Endothelial cell of umbilical vein (primary cell): ENCODE measurements around the gene APBB2.
A peak's percentile ranks its signal among the peaks of the same experiment; 100 is the strongest.

ENCODE experiments used
- EZH2 ChIP-seq: IDR thresholded peaks from 2 replicates; pipeline ENCODE4 v1.6.1; 2012; ENCODE audit warnings: borderline replicate concordance, low read depth, mild to moderate bottlenecking, moderate library complexity, low read length, inconsistent platforms; ENCODE audit not compliant: severe bottlenecking
- FOS ChIP-seq: IDR thresholded peaks from 2 replicates; pipeline ENCODE4 v1.6.1; 2011; ENCODE audit warnings: mild to moderate bottlenecking, low read length, moderate library complexity, borderline replicate concordance; ENCODE audit not compliant: insufficient read depth
- GATA2 ChIP-seq: IDR thresholded peaks from 2 replicates; pipeline ENCODE4 v1.7.0; 2011; ENCODE audit warnings: low read depth, mild to moderate bottlenecking, moderate library complexity, mixed read lengths, low read length; ENCODE audit not compliant: insufficient read length, insufficient read depth
- JUN ChIP-seq: IDR thresholded peaks from 2 replicates; pipeline ENCODE4 v1.6.1; 2011; ENCODE audit warnings: borderline replicate concordance, low read depth; ENCODE audit not compliant: insufficient read length, insufficient read depth
- MYC ChIP-seq: IDR thresholded peaks from one replicate; pipeline ENCODE4 v1.6.1; 2011; ENCODE audit warnings: mild to moderate bottlenecking, low read depth, low read length
- POLR2A ChIP-seq: IDR thresholded peaks from 2 replicates; pipeline ENCODE4 v1.6.1; 2012; ENCODE audit warnings: low read depth, mild to moderate bottlenecking, control low read depth, low read length
- POLR2AphosphoS5 ChIP-seq: IDR thresholded peaks from 2 replicates; pipeline ENCODE4 v1.6.1; 2012; ENCODE audit warnings: low read depth, mild to moderate bottlenecking, control low read depth, low read length, moderate library complexity; ENCODE audit not compliant: insufficient read depth
- TF ChIP-seq, protein P1 (sequence below), 2 donors: IDR thresholded peaks; 1 replicate in 1 of 2; 2 replicates in 1 of 2; pipeline ENCODE4 v1.5.1; 2011; ENCODE audit warnings: low read length in 2 of 2, mild to moderate bottlenecking in 2 of 2, moderate library complexity in 2 of 2, control low read depth in 1 of 2, inconsistent platforms in 1 of 2, low read depth in 1 of 2; ENCODE audit not compliant: insufficient read depth in 1 of 2; ENCODE audit errors: extremely low read depth in 1 of 2
- TF ChIP-seq, protein P2 (sequence below): IDR thresholded peaks from 2 replicates; pipeline ENCODE4 v1.6.1; 2011; ENCODE audit not compliant: insufficient read depth, insufficient read length

DNA sequence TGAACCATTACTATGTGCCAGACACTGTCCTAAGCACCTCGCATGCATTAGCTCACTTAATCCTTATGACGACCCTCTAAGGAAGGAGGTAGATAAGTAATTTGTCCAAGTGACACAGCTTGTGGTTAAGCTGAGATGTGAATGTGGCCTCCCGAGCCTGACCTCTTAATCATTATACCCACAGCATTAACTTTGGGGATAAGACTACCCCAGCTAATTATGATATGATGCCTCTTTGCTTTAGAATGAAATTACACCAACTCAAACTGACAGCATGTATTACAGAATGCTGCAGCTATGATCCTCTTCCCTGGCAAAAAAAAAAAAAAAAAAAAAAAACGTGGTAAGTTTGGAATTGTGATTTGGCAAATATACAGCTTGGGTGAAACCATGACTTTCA is 53.5 kb downstream of the APBB2 start:
- TF ChIP-seq, protein P1, sequence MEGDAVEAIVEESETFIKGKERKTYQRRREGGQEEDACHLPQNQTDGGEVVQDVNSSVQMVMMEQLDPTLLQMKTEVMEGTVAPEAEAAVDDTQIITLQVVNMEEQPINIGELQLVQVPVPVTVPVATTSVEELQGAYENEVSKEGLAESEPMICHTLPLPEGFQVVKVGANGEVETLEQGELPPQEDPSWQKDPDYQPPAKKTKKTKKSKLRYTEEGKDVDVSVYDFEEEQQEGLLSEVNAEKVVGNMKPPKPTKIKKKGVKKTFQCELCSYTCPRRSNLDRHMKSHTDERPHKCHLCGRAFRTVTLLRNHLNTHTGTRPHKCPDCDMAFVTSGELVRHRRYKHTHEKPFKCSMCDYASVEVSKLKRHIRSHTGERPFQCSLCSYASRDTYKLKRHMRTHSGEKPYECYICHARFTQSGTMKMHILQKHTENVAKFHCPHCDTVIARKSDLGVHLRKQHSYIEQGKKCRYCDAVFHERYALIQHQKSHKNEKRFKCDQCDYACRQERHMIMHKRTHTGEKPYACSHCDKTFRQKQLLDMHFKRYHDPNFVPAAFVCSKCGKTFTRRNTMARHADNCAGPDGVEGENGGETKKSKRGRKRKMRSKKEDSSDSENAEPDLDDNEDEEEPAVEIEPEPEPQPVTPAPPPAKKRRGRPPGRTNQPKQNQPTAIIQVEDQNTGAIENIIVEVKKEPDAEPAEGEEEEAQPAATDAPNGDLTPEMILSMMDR (IDR thresholded peaks at IDR 0.05; ENCODE audit: extremely low read depth in 1 of 2, insufficient read depth in 1 of 2, low read depth in 1 of 2, low read length in 2 of 2): no peak
- TF ChIP-seq EZH2 (no peak), POLR2AphosphoS5 (no peak), MYC (no peak), JUN (no peak), POLR2A (no peak), FOS (no peak), GATA2 (peak; percentile 29)
- TF ChIP-seq, protein P2, sequence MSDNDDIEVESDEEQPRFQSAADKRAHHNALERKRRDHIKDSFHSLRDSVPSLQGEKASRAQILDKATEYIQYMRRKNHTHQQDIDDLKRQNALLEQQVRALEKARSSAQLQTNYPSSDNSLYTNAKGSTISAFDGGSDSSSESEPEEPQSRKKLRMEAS: no peak
